C4-2B (cell line): ENCODE data around the gene LAMA5.

Experiments
- ZFX ChIP-seq: fragments of 450-650 bp; IDR thresholded peaks from 2 replicates; pipeline ENCODE4 v1.6.1; 2017
- TF ChIP-seq, protein P1 (sequence below): fragments of 450-650 bp; conservative IDR thresholded peaks from 2 replicates; pipeline ENCODE4 v1.5.1; 2017; ENCODE audit warnings: mild to moderate bottlenecking

DNA sequence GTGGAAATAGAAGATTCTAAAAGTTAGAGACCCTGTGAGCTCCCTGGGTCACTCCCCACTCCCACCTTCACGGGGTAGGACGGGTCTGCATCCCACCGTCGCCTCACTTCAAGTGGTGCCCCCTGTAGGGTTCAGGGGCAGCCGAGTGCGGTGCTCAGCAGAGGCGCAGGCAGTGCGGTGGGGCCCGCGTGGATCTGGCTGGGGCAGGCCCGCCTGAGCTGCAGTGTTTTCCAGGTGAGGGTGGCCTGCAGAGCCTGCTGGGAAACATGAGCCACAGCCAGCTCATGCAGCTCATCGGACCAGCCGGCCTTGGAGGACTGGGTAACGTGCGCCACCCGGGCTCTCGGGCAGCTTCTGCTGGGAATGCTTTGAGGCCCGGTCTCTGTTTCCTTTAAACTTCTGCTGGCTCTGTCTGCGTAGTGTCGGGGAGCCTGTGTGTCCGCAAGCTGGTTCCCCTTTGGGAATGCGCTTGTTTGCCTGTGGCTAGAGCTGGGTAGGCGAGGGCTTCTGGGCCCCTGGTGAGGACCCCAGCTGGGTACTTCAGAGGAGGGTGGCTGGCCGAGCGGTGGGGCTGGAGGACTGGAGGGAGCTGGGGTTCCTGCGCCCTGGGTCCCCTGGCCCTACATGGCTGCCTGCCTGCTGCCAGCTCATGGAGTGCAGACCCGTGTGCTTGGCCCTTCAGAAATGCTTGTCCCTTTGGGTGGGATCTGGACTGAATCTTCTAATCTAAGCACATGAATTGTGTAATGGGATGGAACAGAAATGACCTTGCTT lies 60.5 kb downstream of the LAMA5 start:
- TF ChIP-seq, protein P1, sequence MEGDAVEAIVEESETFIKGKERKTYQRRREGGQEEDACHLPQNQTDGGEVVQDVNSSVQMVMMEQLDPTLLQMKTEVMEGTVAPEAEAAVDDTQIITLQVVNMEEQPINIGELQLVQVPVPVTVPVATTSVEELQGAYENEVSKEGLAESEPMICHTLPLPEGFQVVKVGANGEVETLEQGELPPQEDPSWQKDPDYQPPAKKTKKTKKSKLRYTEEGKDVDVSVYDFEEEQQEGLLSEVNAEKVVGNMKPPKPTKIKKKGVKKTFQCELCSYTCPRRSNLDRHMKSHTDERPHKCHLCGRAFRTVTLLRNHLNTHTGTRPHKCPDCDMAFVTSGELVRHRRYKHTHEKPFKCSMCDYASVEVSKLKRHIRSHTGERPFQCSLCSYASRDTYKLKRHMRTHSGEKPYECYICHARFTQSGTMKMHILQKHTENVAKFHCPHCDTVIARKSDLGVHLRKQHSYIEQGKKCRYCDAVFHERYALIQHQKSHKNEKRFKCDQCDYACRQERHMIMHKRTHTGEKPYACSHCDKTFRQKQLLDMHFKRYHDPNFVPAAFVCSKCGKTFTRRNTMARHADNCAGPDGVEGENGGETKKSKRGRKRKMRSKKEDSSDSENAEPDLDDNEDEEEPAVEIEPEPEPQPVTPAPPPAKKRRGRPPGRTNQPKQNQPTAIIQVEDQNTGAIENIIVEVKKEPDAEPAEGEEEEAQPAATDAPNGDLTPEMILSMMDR = no peak
- no peak for TF ChIP-seq ZFX
